Endothelial cell of umbilical vein (primary cell): ENCODE measurements around the gene KANSL1. TPM values are rescaled to one million over a fixed set of nuclear protein-coding genes. Genes with fewer than 3 reads are reported as not detected.

ENCODE experiments used
- BruUV-seq: library from RNA; stranded (reverse); fragments of 400-500 nt; replicated peaks from 2 replicates; lab custom pipeline; 2021; lab: Mats Ljungman, UMichigan
- CTCF ChIA-PET: fragments of 300-600, 350-600 bp; sonication (Branson Sonifier 250); formaldehyde crosslinking; loops from one replicate; lab custom pipeline; 2021; ENCODE audit warnings: antibody characterized with exemption, inconsistent platforms; lab: Charles Lee
- POLR2A ChIA-PET: fragments of 300-600, 350-600 bp; sonication (Branson Sonifier 250); formaldehyde crosslinking; loops from one replicate; lab custom pipeline; 2021; ENCODE audit warnings: antibody characterized with exemption, inconsistent platforms; lab: Charles Lee
- DNase-seq: peaks from one replicate; pipeline ENCODE4 v3.0.0-alpha.2; 2011; ENCODE audit warnings: low read depth, low spot score
- FAIRE-seq: peaks from 2 replicates; lab custom pipeline; 2011; peaks lifted over from hg19 to GRCh38; lab: Jason Lieb, UNC
- H2AFZ ChIP-seq: 2 replicates; pipeline ENCODE4 v1.6.0; 2012; ENCODE audit warnings: low read depth, low read length, control low read depth, inconsistent platforms
- H3K27ac ChIP-seq: 2 replicates; pipeline ENCODE4 v1.5.1; 2011; ENCODE audit warnings: low read depth, mild to moderate bottlenecking, control low read depth, low read length, moderate library complexity; ENCODE audit not compliant: insufficient read depth
- H3K27me3 ChIP-seq, 2 experiments: 2 replicates each; pipeline versions ENCODE4 v1.6.0 to v1.6.1; 2011; ENCODE audit warnings: low read length in 2 of 2, mixed read lengths in 1 of 2; ENCODE audit not compliant: control insufficient read depth in 2 of 2, insufficient read depth in 2 of 2
- H3K36me3 ChIP-seq, 2 experiments: 2 replicates in 1 of 2; 3 replicates in 1 of 2; pipeline ENCODE4 v1.5.1; 2011; ENCODE audit warnings: low read length in 2 of 2, mild to moderate bottlenecking in 1 of 2, moderate library complexity in 1 of 2; ENCODE audit not compliant: control insufficient read depth in 2 of 2, insufficient read depth in 2 of 2; ENCODE audit errors: extremely low read depth in 1 of 2
- H3K4me1 ChIP-seq: 3 replicates; pipeline ENCODE4 v1.5.1; 2011; ENCODE audit warnings: mild to moderate bottlenecking, low read length; ENCODE audit not compliant: control insufficient read depth, insufficient read depth; ENCODE audit errors: extremely low read depth
- H3K4me2 ChIP-seq: 2 replicates; pipeline ENCODE4 v1.6.1; 2011; ENCODE audit warnings: low read length, control low read depth, mixed read lengths; ENCODE audit not compliant: insufficient read depth
- H3K4me3 ChIP-seq, 3 experiments: fragments of 200-600 bp in 1 of 3; sonication (generic), shearing (Covaris generic) in 1 of 3; replicated peaks in 1 of 3; 2 replicates each; pipeline ENCODE4 v1.5.1; 2011 to 2016; ENCODE audit warnings: control low read depth in 3 of 3, low read length in 3 of 3, mild to moderate bottlenecking in 2 of 3, inconsistent platforms in 1 of 3, low read depth in 1 of 3, moderate library complexity in 1 of 3; ENCODE audit not compliant: insufficient read depth in 1 of 3
- H3K79me2 ChIP-seq: 2 replicates; pipeline ENCODE4 v1.6.0; 2012; ENCODE audit warnings: low read length, inconsistent platforms; ENCODE audit not compliant: control insufficient read depth, insufficient read depth
- H3K9ac ChIP-seq: replicated peaks from 2 replicates; pipeline ENCODE3; 2011; ENCODE audit warnings: low read length, control low read depth; ENCODE audit not compliant: insufficient read depth; ENCODE audit errors: extremely low read depth
- H3K9me1 ChIP-seq: replicated peaks from 3 replicates; pipeline ENCODE4 v1.6.0; 2011; ENCODE audit warnings: mild to moderate bottlenecking, low read length; ENCODE audit not compliant: control insufficient read depth, insufficient read depth; ENCODE audit errors: extremely low read depth
- H3K9me3 ChIP-seq: replicated peaks from 2 replicates; pipeline ENCODE4 v1.5.1; 2012; ENCODE audit warnings: low read length, inconsistent platforms; ENCODE audit not compliant: control insufficient read depth, insufficient read depth
- H4K20me1 ChIP-seq: replicated peaks from 2 replicates; pipeline ENCODE3; 2011; ENCODE audit warnings: mild to moderate bottlenecking, low read length; ENCODE audit not compliant: control insufficient read depth, insufficient read depth; ENCODE audit errors: extremely low read depth
- CTCF ChIP-seq, 2 donors: IDR thresholded peaks; 1 replicate in 1 of 2; 2 replicates in 1 of 2; pipeline ENCODE4 v1.5.1; 2011; ENCODE audit warnings: low read length in 2 of 2, mild to moderate bottlenecking in 2 of 2, moderate library complexity in 2 of 2, control low read depth in 1 of 2, inconsistent platforms in 1 of 2, low read depth in 1 of 2; ENCODE audit not compliant: insufficient read depth in 1 of 2; ENCODE audit errors: extremely low read depth in 1 of 2
- EZH2 ChIP-seq: IDR thresholded peaks from 2 replicates; pipeline ENCODE4 v1.6.1; 2012; ENCODE audit warnings: borderline replicate concordance, low read depth, mild to moderate bottlenecking, moderate library complexity, low read length, inconsistent platforms; ENCODE audit not compliant: severe bottlenecking
- FOS ChIP-seq: IDR thresholded peaks from 2 replicates; pipeline ENCODE4 v1.6.1; 2011; ENCODE audit warnings: mild to moderate bottlenecking, low read length, moderate library complexity, borderline replicate concordance; ENCODE audit not compliant: insufficient read depth
- GATA2 ChIP-seq: IDR thresholded peaks from 2 replicates; pipeline ENCODE4 v1.7.0; 2011; ENCODE audit warnings: low read depth, mild to moderate bottlenecking, moderate library complexity, mixed read lengths, low read length; ENCODE audit not compliant: insufficient read length, insufficient read depth
- JUN ChIP-seq: IDR thresholded peaks from 2 replicates; pipeline ENCODE4 v1.6.1; 2011; ENCODE audit warnings: borderline replicate concordance, low read depth; ENCODE audit not compliant: insufficient read length, insufficient read depth
- MAX ChIP-seq: IDR thresholded peaks from 2 replicates; pipeline ENCODE4 v1.6.1; 2011; ENCODE audit not compliant: insufficient read depth, insufficient read length
- MYC ChIP-seq: IDR thresholded peaks from one replicate; pipeline ENCODE4 v1.6.1; 2011; ENCODE audit warnings: mild to moderate bottlenecking, low read depth, low read length
- POLR2A ChIP-seq: IDR thresholded peaks from 2 replicates; pipeline ENCODE4 v1.6.1; 2012; ENCODE audit warnings: low read depth, mild to moderate bottlenecking, control low read depth, low read length
- POLR2AphosphoS5 ChIP-seq: IDR thresholded peaks from 2 replicates; pipeline ENCODE4 v1.6.1; 2012; ENCODE audit warnings: low read depth, mild to moderate bottlenecking, control low read depth, low read length, moderate library complexity; ENCODE audit not compliant: insufficient read depth
- dilution Hi-C: fragments of 300-500 bp; cut with MboI; formaldehyde crosslinking; loops from one replicate; pipeline ENCODE4 v1.15.0; 2019; ENCODE audit warnings: low sequenced_read_pairs; ENCODE audit not compliant: extremely low pct_ligation_motif_present
- intact Hi-C: fragments of 100-400 bp; cut with micrococcal nuclease; formaldehyde crosslinking; loops from one replicate; pipeline ENCODE4 v1.10.0; 2022
- polyA plus RNA-seq, 4 experiments: library from polyadenylated mRNA; depleted of rRNA in 3 of 4; stranded (reverse) in 3 of 4; unstranded in 1 of 4; fragments of >200 nt; gene quantifications; 2 replicates each; pipeline versions ENCODE4 v1.2.1 to v1.2.3, GENCODE V29; 2011 to 2012; ENCODE audit warnings: missing spikeins in 1 of 4
- total RNA-seq: library from RNA; stranded (reverse); gene quantifications from 2 replicates; pipeline ENCODE4 v1.2.3, GENCODE V29; 2021

KANSL1 gene
- total and polyA plus RNA-seq, 2 donors (not counting 3 experiments of a cell fraction or from before 2014, with no cell fraction given): 29.1 to 74.0 TPM

DNA sequence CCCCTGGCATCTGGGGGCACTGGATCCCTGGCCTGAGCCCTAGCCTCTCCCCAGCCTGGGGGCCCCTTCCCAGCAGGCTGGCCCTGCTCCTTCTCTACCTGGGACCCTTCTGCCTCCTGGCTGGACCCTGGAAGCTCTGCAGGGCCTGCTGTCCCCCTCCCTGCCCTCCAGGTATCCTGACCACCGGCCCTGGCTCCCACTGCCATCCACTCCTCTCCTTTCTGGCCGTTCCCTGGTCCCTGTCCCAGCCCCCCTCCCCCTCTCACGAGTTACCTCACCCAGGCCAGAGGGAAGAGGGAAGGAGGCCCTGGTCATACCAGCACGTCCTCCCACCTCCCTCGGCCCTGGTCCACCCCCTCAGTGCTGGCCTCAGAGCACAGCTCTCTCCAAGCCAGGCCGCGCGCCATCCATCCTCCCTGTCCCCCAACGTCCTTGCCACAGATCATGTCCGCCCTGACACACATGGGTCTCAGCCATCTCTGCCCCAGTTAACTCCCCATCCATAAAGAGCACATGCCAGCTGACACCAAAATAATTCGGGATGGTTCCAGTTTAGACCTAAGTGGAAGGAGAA, 180.6 kb downstream of the KANSL1 start:
- no peak for FAIRE-seq
- peaks cover 0 to 2% of the 10 kb centered on the region in 2 experiments for H3K27me3 ChIP-seq
- CTCF ChIA-PET: interaction anchor here (0.5 to 1.5 kb wide), 2 partner anchors 200 to 425 kb away, joined by 3 to 4 read pairs; no protein-coding TSS in a partner anchor
- intact Hi-C loops (no loop called here), dilution Hi-C loops (no loop called here)
- H3K9me1 ChIP-seq: no peaks in the 10 kb centered on the region
- no peak overlapping the region for H3K27ac ChIP-seq
- no peak overlapping the region for H3K9ac ChIP-seq
- H3K4me2 ChIP-seq: no peak overlapping the region
- POLR2A ChIA-PET: no interaction called here
- BruUV-seq: no TSS peak
- no peaks in the 10 kb centered on the region for H3K4me1 ChIP-seq
- H2AFZ ChIP-seq: no peak overlapping the region
- no peak overlapping the region for H3K4me3 ChIP-seq
- TF ChIP-seq EZH2 (no peak), POLR2AphosphoS5 (no peak), POLR2A (no peak), MAX (no peak), CTCF (IDR thresholded peaks at IDR 0.05; ENCODE audit: extremely low read depth in 1 of 2, insufficient read depth in 1 of 2, low read depth in 1 of 2, low read length in 2 of 2) (no peak), MYC (no peak), FOS (no peak), JUN (no peak), GATA2 (no peak)
- no peaks in the 10 kb centered on the region for H3K36me3 ChIP-seq
- no peaks in the 10 kb centered on the region for H4K20me1 ChIP-seq
- no peaks in the 10 kb centered on the region for H3K9me3 ChIP-seq
- no peak for DNase-seq
- H3K79me2 ChIP-seq: no peaks in the 10 kb centered on the region
